SK-N-MC (cell line): Measurements from ENCODE around the gene MGAT5B.

ENCODE experiments used
- DNase-seq: peaks from one replicate; pipeline ENCODE4 v3.0.0-alpha.2; 2011; ENCODE audit warnings: low read depth, low spot score
- H3K27ac ChIP-seq: fragments of 200-600 bp; sonication (generic); 2 replicates; pipeline ENCODE4 v1.5.1; 2016; ENCODE audit warnings: mixed run types
- H3K36me3 ChIP-seq: fragments of 200-600 bp; sonication (generic); 2 replicates; pipeline ENCODE4 v1.6.1; 2017; ENCODE audit warnings: antibody characterized with exemption, low read length, mixed read lengths; ENCODE audit not compliant: insufficient read depth
- H3K4me3 ChIP-seq: fragments of 200-600 bp; sonication (generic); 2 replicates; pipeline ENCODE4 v1.5.1; 2016
- H3K9ac ChIP-seq: fragments of 200-600 bp; sonication (generic); 2 replicates; pipeline ENCODE4 v1.8.0; 2017; ENCODE audit warnings: mixed run types, mixed read lengths; ENCODE audit not compliant: insufficient read length
- H3K9me3 ChIP-seq: fragments of 200-600 bp; sonication (generic); 2 replicates; pipeline ENCODE4 v1.6.1; 2017; ENCODE audit warnings: low read depth, mild to moderate bottlenecking, antibody characterized with exemption, low read length, moderate library complexity, mixed read lengths
- EZH2 ChIP-seq: fragments of 200-600 bp; sonication (generic); IDR thresholded peaks from one replicate; pipeline ENCODE4 v1.6.1; 2017; ENCODE audit warnings: antibody characterized with exemption
- FOXP2 ChIP-seq: optimal IDR thresholded peaks from 2 replicates; pipeline ENCODE3; 2011; ENCODE audit warnings: mild to moderate bottlenecking, moderate library complexity; ENCODE audit not compliant: insufficient read depth; ENCODE audit errors: extremely low read length, control extremely low read depth
- POLR2AphosphoS5 ChIP-seq: IDR thresholded peaks from 2 replicates; pipeline ENCODE4 v1.6.1; 2012; ENCODE audit warnings: mild to moderate bottlenecking, low read depth, low read length, borderline replicate concordance

MGAT5B gene

GRCh38 chr17:76869496-76870376 lies 1.5 kb downstream of the MGAT5B start:
- Histone ChIP-seq H3K27ac (no peak overlapping the region), H3K36me3 (no peaks in the 10 kb centered on the region), H3K4me3 (no peak overlapping the region), H3K9ac (no peak overlapping the region), H3K9me3 (no peaks in the 10 kb centered on the region)
- no peak for DNase-seq
- TF ChIP-seq EZH2 (no peak), POLR2AphosphoS5 (no peak), FOXP2 (no peak)

GRCh38 chr17:76870377-76870714 lies 2.1 kb downstream of the MGAT5B start:
- TF ChIP-seq FOXP2 (no peak), EZH2 (no peak), POLR2AphosphoS5 (no peak)
- no peaks in the 10 kb centered on the region for H3K9me3 ChIP-seq
- H3K27ac ChIP-seq: no peak overlapping the region
- no peak overlapping the region for H3K9ac ChIP-seq
- no peak for DNase-seq
- H3K36me3 ChIP-seq: no peaks in the 10 kb centered on the region
- H3K4me3 ChIP-seq: no peak overlapping the region

- no peak for TF ChIP-seq POLR2AphosphoS5
- Histone ChIP-seq H3K9me3 (no peaks in the 10 kb centered on the region), H3K36me3 (no peaks in the 10 kb centered on the region), H3K4me3 (no peak overlapping the region), H3K9ac (no peak overlapping the region), H3K27ac (no peak overlapping the region)
- DNase-seq: no peak
Observed at GRCh38 chr17:76871668-76872067, 3.5 kb downstream of the MGAT5B start.

- no peak overlapping the region for H3K4me3 ChIP-seq
- H3K9me3 ChIP-seq: no peaks in the 10 kb centered on the region
- no peaks in the 10 kb centered on the region for H3K36me3 ChIP-seq
- DNase-seq: no peak
- TF ChIP-seq FOXP2 (no peak), POLR2AphosphoS5 (no peak), EZH2 (no peak)
- H3K27ac ChIP-seq: no peak overlapping the region
- no peak overlapping the region for H3K9ac ChIP-seq
Observed at GRCh38 chr17:76872221-76872873, 4.1 kb downstream of the MGAT5B start.

GRCh38 chr17:76872874-76873221 lies 4.6 kb downstream of the MGAT5B start:
- DNase-seq: no peak
- TF ChIP-seq EZH2 (no peak), FOXP2 (no peak), POLR2AphosphoS5 (no peak)
- Histone ChIP-seq H3K9me3 (no peaks in the 10 kb centered on the region), H3K4me3 (no peak overlapping the region), H3K9ac (no peak overlapping the region), H3K36me3 (no peaks in the 10 kb centered on the region), H3K27ac (no peak overlapping the region)

GRCh38 chr17:76873856-76874255 lies 5.7 kb downstream of the MGAT5B start:
- TF ChIP-seq FOXP2: no peak
- TF ChIP-seq POLR2AphosphoS5: no peak
- H3K4me3 ChIP-seq: no peak overlapping the region
- no peak for DNase-seq
- no peak overlapping the region for H3K9ac ChIP-seq
- H3K27ac ChIP-seq: no peak overlapping the region
- no peaks in the 10 kb centered on the region for H3K9me3 ChIP-seq
- no peaks in the 10 kb centered on the region for H3K36me3 ChIP-seq

GRCh38 chr17:76877437-76877836 lies 9.2 kb downstream of the MGAT5B start:
- Histone ChIP-seq H3K36me3 (no peaks in the 10 kb centered on the region), H3K9me3 (no peaks in the 10 kb centered on the region), H3K27ac (no peak overlapping the region), H3K4me3 (no peak overlapping the region), H3K9ac (no peak overlapping the region)
- DNase-seq: no peak
- TF ChIP-seq POLR2AphosphoS5: no peak

- H3K9me3 ChIP-seq: no peaks in the 10 kb centered on the region
- H3K9ac ChIP-seq: no peak overlapping the region
- no peak for TF ChIP-seq FOXP2
- TF ChIP-seq EZH2: no peak
- TF ChIP-seq POLR2AphosphoS5: no peak
- DNase-seq: no peak
- no peaks in the 10 kb centered on the region for H3K36me3 ChIP-seq
- H3K27ac ChIP-seq: no peak overlapping the region
- no peak overlapping the region for H3K4me3 ChIP-seq
Observed at GRCh38 chr17:76878568-76878967, 10.4 kb downstream of the MGAT5B start.

GRCh38 chr17:76879254-76879653 lies 11.1 kb downstream of the MGAT5B start:
- Histone ChIP-seq H3K4me3 (no peak overlapping the region), H3K27ac (no peak overlapping the region), H3K9ac (no peak overlapping the region), H3K36me3 (no peaks in the 10 kb centered on the region), H3K9me3 (no peaks in the 10 kb centered on the region)
- no peak for TF ChIP-seq POLR2AphosphoS5
- TF ChIP-seq EZH2: no peak
- DNase-seq: no peak
